K562 (cell line): Measurements from ENCODE around the gene SULT2B1. TPM values are rescaled to one million over a fixed set of nuclear protein-coding genes. Genes with fewer than 3 reads are reported as not detected.

Source experiments
- BDP1 ChIP-seq: IDR thresholded peaks from 3 replicates; pipeline ENCODE4 v1.6.1; 2011; ENCODE audit not compliant: insufficient read length, insufficient read depth
- BMI1 ChIP-seq: fragments of 150-350 bp; IDR thresholded peaks from 2 replicates; pipeline ENCODE4 v1.6.1; 2014; ENCODE audit warnings: low read length
- CREB5 ChIP-seq: fragments of 250-450 bp; sonication (Bioruptor Pico); IDR thresholded peaks from 2 replicates; pipeline ENCODE4 v1.5.0; 2020; ENCODE audit warnings: mild to moderate bottlenecking
- GTF2A2 ChIP-seq: IDR thresholded peaks from 2 replicates; pipeline ENCODE4 v1.6.1; 2016; ENCODE audit warnings: mild to moderate bottlenecking, missing genetic modification characterization, missing compliant biosample characterization
- HBP1 ChIP-seq: fragments of 450-650 bp; formaldehyde crosslinking; IDR thresholded peaks from 2 replicates; pipeline ENCODE4 v1.4.0; 2022; ENCODE audit warnings: missing genetic modification characterization
- HDAC1 ChIP-seq, 2 experiments: fragments of 450-650 bp; IDR thresholded peaks; 2 replicates each; pipeline ENCODE4 v1.6.1; 2016 to 2017; ENCODE audit warnings: inconsistent platforms in 1 of 2, mild to moderate bottlenecking in 1 of 2, moderate library complexity in 1 of 2
- HMG20B ChIP-seq: fragments of 250-450 bp; sonication (Bioruptor Pico); IDR thresholded peaks from 2 replicates; pipeline ENCODE4 v1.5.0; 2021; ENCODE audit warnings: mild to moderate bottlenecking
- MECOM ChIP-seq: fragments of 250-450 bp; sonication (Bioruptor Pico); IDR thresholded peaks from 2 replicates; pipeline ENCODE4 v1.8.0; 2022; ENCODE audit warnings: inconsistent platforms
- MLLT1 ChIP-seq, 2 experiments: fragments of 450-650 bp; IDR thresholded peaks; 2 replicates each; pipeline ENCODE4 v1.6.1; 2016
- NONO ChIP-seq, 2 experiments: fragments of 200-400 bp in 1 of 2; fragments of 450-650 bp in 1 of 2; formaldehyde crosslinking in 1 of 2; IDR thresholded peaks; 2 replicates each; pipeline ENCODE4 v1.6.1; 2017; ENCODE audit warnings: low read depth in 2 of 2, mild to moderate bottlenecking in 2 of 2, moderate library complexity in 2 of 2, low read length in 1 of 2
- POU5F1 ChIP-seq: fragments of 150-350 bp; IDR thresholded peaks from 2 replicates; pipeline ENCODE4 v1.6.1; 2014; ENCODE audit warnings: borderline replicate concordance, low read length, low read depth, mild to moderate bottlenecking; ENCODE audit not compliant: partially characterized antibody
- RUNX1 ChIP-seq: sonication (generic); IDR thresholded peaks from 2 replicates; pipeline ENCODE4 v1.6.1; 2016; ENCODE audit warnings: antibody characterized with exemption, low read depth
- ZBTB33 ChIP-seq: sonication (generic); formaldehyde crosslinking; IDR thresholded peaks from 2 replicates; pipeline ENCODE4 v1.8.1; 2023; ENCODE audit warnings: mild to moderate bottlenecking, missing genetic modification reagents
- ZBTB43 ChIP-seq: sonication (generic); formaldehyde crosslinking; IDR thresholded peaks from 2 replicates; pipeline ENCODE4 v1.8.0; 2023; ENCODE audit warnings: mild to moderate bottlenecking, missing genetic modification reagents
- ZNF143 ChIP-seq: sonication (generic); formaldehyde crosslinking; IDR thresholded peaks from 2 replicates; pipeline ENCODE4 v1.9.0; 2022; ENCODE audit warnings: mild to moderate bottlenecking, missing genetic modification reagents
- ZNF197 ChIP-seq: fragments of 200-800 bp; sonication (Bioruptor generic); IDR thresholded peaks from 2 replicates; pipeline ENCODE4 v1.6.1; 2016; ENCODE audit warnings: low read depth, missing genetic modification characterization, missing compliant biosample characterization
- ZNF644 ChIP-seq: fragments of 200-800 bp; sonication (Bioruptor generic); IDR thresholded peaks from 2 replicates; pipeline ENCODE4 v1.6.1; 2016; ENCODE audit warnings: low read depth, missing genetic modification characterization, missing compliant biosample characterization
- polyA plus RNA-seq, 8 experiments: library from polyadenylated mRNA; depleted of rRNA in 4 of 8; stranded (reverse) in 5 of 8; unstranded in 3 of 8; fragments of >200 nt; fragmentation: Nextera tagmentation in 2 of 8; fragmentation: Illumina TruSeq in 1 of 8; extraction: Ambion mirVana in 2 of 8; extraction: Trizol in 1 of 8; gene quantifications; 2 replicates each; pipeline versions ENCODE4 v1.2.1 to v1.2.3, GENCODE V29; 2011 to 2014; ENCODE audit warnings: inconsistent platforms in 1 of 8, missing spikeins in 1 of 8
- total RNA-seq, 7 experiments: library from RNA; depleted of rRNA in 6 of 7; stranded (reverse); fragments of >200 nt in 6 of 7; fragmentation: Illumina TruSeq in 2 of 7; extraction: Trizol in 2 of 7; gene quantifications; 2 replicates each; pipeline versions ENCODE4 v1.2.1 to v1.2.3, GENCODE V29; 2011 to 2021; ENCODE audit warnings: low replicate concordance in 1 of 7

Gene SULT2B1
- total and polyA plus RNA-seq, 9 of the 15 experiments (the other 6 are each of a cell fraction or from before 2014, with no cell fraction given): 0.09 to 0.62 (median 0.22) TPM; not detected in 2

- TF ChIP-seq BMI1: no peak
- 0 out of 2 replicates have a peak, but pooled peaks have one; percentile 12 for TF ChIP-seq GTF2A2 (tag)
- 0 out of 2 replicates have a peak, but pooled peaks have one; percentile 42 for TF ChIP-seq MECOM (CRISPR knock-in tag)
- no peak for TF ChIP-seq ZBTB43 (CRISPR knock-in tag)
- no peak for TF ChIP-seq ZNF143 (CRISPR knock-in tag)
- TF ChIP-seq HDAC1 (IDR thresholded peaks at IDR 0.05): peak; percentile 57 to 86; a peak in 3 of 4 replicates
- no peak for TF ChIP-seq CREB5
- no peak for TF ChIP-seq HBP1 (CRISPR knock-in tag)
- no peak for TF ChIP-seq ZNF644 (tag)
- TF ChIP-seq BDP1: no peak
- TF ChIP-seq MLLT1 (IDR thresholded peaks at IDR 0.05): no peak
- TF ChIP-seq POU5F1: no peak
- TF ChIP-seq NONO (IDR thresholded peaks at IDR 0.05; ENCODE audit: low read depth in 2 of 2, low read length in 1 of 2): peak in 1 of 2 experiments; percentile 16; a peak in 1 of 4 replicates
- no peak for TF ChIP-seq ZNF197 (CRISPR knock-in tag)
- no peak for TF ChIP-seq RUNX1
- no peak for TF ChIP-seq ZBTB33 (CRISPR knock-in tag)
- no peak for TF ChIP-seq HMG20B (CRISPR knock-in tag)
These were observed 81.4 kb downstream of the SULT2B1 start (continued) for GRCh38 chr19:48633148-48634035.
